ENCODE results near the gene KBTBD2. TPM values are rescaled to one million over a fixed set of nuclear protein-coding genes. Genes with fewer than 3 reads are reported as not detected.

The KBTBD2 gene
- total RNA-seq, 2 donors from 2014 or later, result 41.8 to 52.9 TPM

DNA sequence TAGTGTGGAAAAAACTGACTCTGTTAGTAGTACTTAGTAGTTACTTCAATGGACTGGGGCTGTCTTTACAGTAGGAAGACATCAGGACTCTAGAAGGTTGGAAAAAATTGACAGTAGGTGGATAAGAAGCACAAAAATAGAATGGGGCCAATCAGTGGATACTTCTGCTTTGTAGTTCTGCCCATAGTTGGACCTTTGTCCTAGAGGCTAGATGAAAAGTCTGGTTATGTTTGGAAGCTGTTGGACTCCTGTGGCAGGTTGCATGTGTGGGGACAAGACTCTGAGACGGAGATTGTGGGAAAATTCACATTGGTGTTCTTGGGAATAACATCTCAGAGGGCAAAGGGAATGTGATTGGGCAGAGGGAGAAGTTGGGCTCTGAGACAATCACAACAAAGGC lies 18.6 kb upstream of the KBTBD2 start:
- Histone ChIP-seq H3K27me3 (ENCODE audit: control insufficient read depth, insufficient read depth, low read length, poor library complexity, severe bottlenecking) (no peaks in the 10 kb centered on the region), H3K36me3 (ENCODE audit: control insufficient read depth, insufficient read depth, low read length) (no peaks in the 10 kb centered on the region), H3K9ac (ENCODE audit: extremely low read depth, low read length, poor library complexity, severe bottlenecking) (no peak overlapping the region), H3K4me1 (ENCODE audit: control insufficient read depth, insufficient read depth, low read length) (no peaks in the 10 kb centered on the region), H3K27ac (ENCODE audit: low read depth, low read length) (no peak overlapping the region), H3K9me3 (ENCODE audit: control insufficient read depth, low read length) (no peaks in the 10 kb centered on the region), H3K4me3 (ENCODE audit: low read length) (no peak overlapping the region)
- 88 to 100% methylated on average over 1 of the region's 1 CpG for whole genome bisulfite sequencing, 2 experiments (ENCODE audit: insufficient coverage in 1 of 2, insufficient read length in 1 of 2)
- no peak overlapping the region for H3K27ac Mint-ChIP-seq
- no peaks in the 10 kb centered on the region for H3K9me3 Mint-ChIP-seq
- no peak overlapping the region for H3K4me3 Mint-ChIP-seq
- peaks cover under 1% of the 10 kb centered on the region for H3K4me1 Mint-ChIP-seq
- no peak for DNase-seq
- TF ChIP-seq CTCF (conservative IDR thresholded peaks at IDR 0.05), result no peak
- H3K27me3 Mint-ChIP-seq (ENCODE audit: insufficient read depth), result peaks cover 5% of the 10 kb centered on the region
- peaks cover 8% of the 10 kb centered on the region for H3K36me3 Mint-ChIP-seq (ENCODE audit: low read depth)

DNA sequence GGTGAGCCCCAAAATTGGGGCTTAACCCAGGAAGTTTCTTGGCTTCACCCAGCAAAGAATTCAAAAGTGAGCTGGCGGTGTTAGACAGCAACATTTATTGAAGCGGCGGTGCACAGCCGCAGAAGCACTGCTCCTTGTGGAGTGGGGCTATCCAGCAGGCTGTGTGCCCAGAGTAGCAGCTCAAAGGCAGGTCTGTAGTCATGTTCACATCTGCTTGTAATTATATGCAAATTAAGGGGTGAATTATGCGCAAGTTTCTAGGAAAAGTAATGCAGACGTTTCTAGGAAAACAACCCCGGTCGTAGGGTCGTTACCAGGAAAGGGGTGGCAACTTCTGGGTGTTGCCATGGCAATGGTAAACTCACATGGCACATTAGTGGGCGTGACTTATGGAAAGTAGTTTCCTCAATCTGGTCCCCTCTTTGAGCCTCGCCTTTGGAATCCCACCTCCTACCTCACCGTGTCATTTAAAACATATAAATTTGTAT lies 13.7 kb upstream of the KBTBD2 start:
- no peaks in the 10 kb centered on the region for H3K27me3 ChIP-seq (ENCODE audit: control insufficient read depth, insufficient read depth, low read length, poor library complexity, severe bottlenecking)
- H3K4me1 Mint-ChIP-seq, result peaks cover 3% of the 10 kb centered on the region
- peaks cover 11% of the 10 kb centered on the region for H3K27me3 Mint-ChIP-seq (ENCODE audit: insufficient read depth)
- H3K4me3 ChIP-seq (ENCODE audit: low read length), result no peak overlapping the region
- peak overlapping the region; percentile 89 for H3K27ac Mint-ChIP-seq
- H3K9ac ChIP-seq (ENCODE audit: extremely low read depth, low read length, poor library complexity, severe bottlenecking), result no peak overlapping the region
- DNase-seq, result peak; percentile 91
- 68 to 74% methylated on average over 9 to 11 of the region's 12 CpGs for WGBS, 2 experiments (ENCODE audit: insufficient coverage in 1 of 2, insufficient read length in 1 of 2)
- H3K4me3 Mint-ChIP-seq, result peak overlapping the region; percentile 61
- H3K9me3 ChIP-seq (ENCODE audit: control insufficient read depth, low read length), result no peaks in the 10 kb centered on the region
- no peaks in the 10 kb centered on the region for H3K36me3 Mint-ChIP-seq (ENCODE audit: low read depth)
- no peak overlapping the region for H3K27ac ChIP-seq (ENCODE audit: low read depth, low read length)
- no peaks in the 10 kb centered on the region for H3K36me3 ChIP-seq (ENCODE audit: control insufficient read depth, insufficient read depth, low read length)
- H3K9me3 Mint-ChIP-seq, result no peaks in the 10 kb centered on the region
- H3K4me1 ChIP-seq (ENCODE audit: control insufficient read depth, insufficient read depth, low read length), result no peaks in the 10 kb centered on the region
- TF ChIP-seq CTCF (conservative IDR thresholded peaks at IDR 0.05), result peak; percentile 19

DNA sequence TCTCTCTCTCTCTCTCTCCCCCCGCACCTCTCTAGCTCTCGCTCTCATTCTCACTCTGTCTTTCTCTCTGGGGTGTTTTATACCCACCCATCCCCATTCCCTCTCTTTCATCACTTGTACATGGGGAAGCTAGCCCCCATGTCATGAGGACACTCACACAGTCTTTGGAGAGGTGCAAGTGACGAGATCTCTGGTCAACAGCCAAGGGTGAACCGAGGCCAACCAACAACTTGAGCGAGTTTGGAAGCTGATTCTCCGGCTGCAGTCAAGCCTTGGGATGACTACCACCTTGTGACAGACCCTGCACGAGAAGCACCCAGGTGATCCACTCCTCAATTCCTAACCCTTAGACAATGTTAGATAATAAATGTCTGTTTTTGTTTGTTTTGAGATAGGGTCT lies 10.1 kb upstream of the KBTBD2 start:
- Mint-ChIP-seq H3K27ac (no peak overlapping the region), H3K27me3 (ENCODE audit: insufficient read depth) (peaks cover 25% of the 10 kb centered on the region), H3K36me3 (ENCODE audit: low read depth) (no peaks in the 10 kb centered on the region), H3K4me3 (no peak overlapping the region), H3K4me1 (peaks cover 3% of the 10 kb centered on the region), H3K9me3 (no peaks in the 10 kb centered on the region)
- Histone ChIP-seq H3K36me3 (ENCODE audit: control insufficient read depth, insufficient read depth, low read length) (no peaks in the 10 kb centered on the region), H3K4me3 (ENCODE audit: low read length) (no peak overlapping the region), H3K9ac (ENCODE audit: extremely low read depth, low read length, poor library complexity, severe bottlenecking) (no peak overlapping the region), H3K27me3 (ENCODE audit: control insufficient read depth, insufficient read depth, low read length, poor library complexity, severe bottlenecking) (no peaks in the 10 kb centered on the region), H3K9me3 (ENCODE audit: control insufficient read depth, low read length) (no peaks in the 10 kb centered on the region), H3K4me1 (ENCODE audit: control insufficient read depth, insufficient read depth, low read length) (no peaks in the 10 kb centered on the region), H3K27ac (ENCODE audit: low read depth, low read length) (no peak overlapping the region)
- TF ChIP-seq CTCF (conservative IDR thresholded peaks at IDR 0.05), result no peak
- no peak for DNase-seq
- WGBS, 2 experiments (ENCODE audit: insufficient coverage in 1 of 2, insufficient read length in 1 of 2), result 90 to 93% methylated on average over 6 to 7 of the region's 7 CpGs

All from endodermal cell (in vitro differentiated cells).